Peyer's patch (tissue), 4 donors: ENCODE data around the gene EXOC3L2.

Experiments
- POLR2A ChIP-seq, 2 donors: fragments of 450-650 bp; IDR thresholded peaks; one replicate each; pipeline ENCODE4 v1.5.1; 2017; ENCODE audit warnings: antibody characterized with exemption in 2 of 2, mild to moderate bottlenecking in 2 of 2, moderate library complexity in 2 of 2
- TF ChIP-seq, protein P1 (sequence below), 6 experiments: fragments of 450-650 bp in 4 of 6; fragments of 200-600 bp in 2 of 6; sonication (generic) in 1 of 6; IDR thresholded peaks; one replicate each; pipeline ENCODE4 v1.5.1; 2017 to 2019; ENCODE audit warnings: antibody characterized with exemption in 6 of 6, mild to moderate bottlenecking in 3 of 6, moderate library complexity in 1 of 6

DNA sequence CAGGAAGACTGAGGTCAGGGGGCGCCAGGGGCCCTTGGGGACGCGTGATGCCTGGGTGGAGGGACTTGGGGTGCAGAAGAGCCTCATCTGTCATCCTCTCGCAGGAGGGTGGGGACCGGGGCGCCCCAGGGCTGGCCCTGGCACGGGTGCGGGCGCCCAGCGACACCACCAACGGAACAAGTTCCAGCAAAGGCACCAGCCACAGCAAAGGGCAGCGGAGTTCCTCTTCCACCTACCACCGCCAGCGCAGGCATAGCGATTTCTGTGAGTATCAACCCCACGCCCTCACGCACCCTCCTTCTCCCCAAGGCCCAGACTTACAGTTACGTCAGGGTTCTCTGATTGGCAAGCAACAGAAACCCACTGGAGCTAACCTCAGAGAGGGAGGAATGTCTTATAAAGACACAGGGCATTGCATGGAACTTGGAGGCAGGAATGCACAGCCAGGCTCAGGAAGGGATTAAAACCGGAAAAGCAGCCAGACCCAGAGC is 35.3 kb upstream of the EXOC3L2 start:
- TF ChIP-seq, protein P1, sequence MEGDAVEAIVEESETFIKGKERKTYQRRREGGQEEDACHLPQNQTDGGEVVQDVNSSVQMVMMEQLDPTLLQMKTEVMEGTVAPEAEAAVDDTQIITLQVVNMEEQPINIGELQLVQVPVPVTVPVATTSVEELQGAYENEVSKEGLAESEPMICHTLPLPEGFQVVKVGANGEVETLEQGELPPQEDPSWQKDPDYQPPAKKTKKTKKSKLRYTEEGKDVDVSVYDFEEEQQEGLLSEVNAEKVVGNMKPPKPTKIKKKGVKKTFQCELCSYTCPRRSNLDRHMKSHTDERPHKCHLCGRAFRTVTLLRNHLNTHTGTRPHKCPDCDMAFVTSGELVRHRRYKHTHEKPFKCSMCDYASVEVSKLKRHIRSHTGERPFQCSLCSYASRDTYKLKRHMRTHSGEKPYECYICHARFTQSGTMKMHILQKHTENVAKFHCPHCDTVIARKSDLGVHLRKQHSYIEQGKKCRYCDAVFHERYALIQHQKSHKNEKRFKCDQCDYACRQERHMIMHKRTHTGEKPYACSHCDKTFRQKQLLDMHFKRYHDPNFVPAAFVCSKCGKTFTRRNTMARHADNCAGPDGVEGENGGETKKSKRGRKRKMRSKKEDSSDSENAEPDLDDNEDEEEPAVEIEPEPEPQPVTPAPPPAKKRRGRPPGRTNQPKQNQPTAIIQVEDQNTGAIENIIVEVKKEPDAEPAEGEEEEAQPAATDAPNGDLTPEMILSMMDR (IDR thresholded peaks at IDR 0.05), result no peak
- TF ChIP-seq POLR2A (IDR thresholded peaks at IDR 0.05), result no peak
